Measurements from ENCODE around the gene BRSK2. TPM values are rescaled to one million over a fixed set of nuclear protein-coding genes. Genes with fewer than 3 reads are reported as not detected.
"Not testable (repeated sequence)": the region's sequence is repeated elsewhere in the genome, so short reads cannot be mapped to it uniquely, and the experiment has no call there.

BRSK2 gene
- total RNA-seq, 1 donor from 2014 or later = 49.2 TPM

GRCh38 chr11:1414650-1415049 is 24.9 kb downstream of the BRSK2 start:
- H3K36me3 Mint-ChIP-seq (ENCODE audit: insufficient read depth) = peaks cover 25% of the 10 kb centered on the region
- no peaks in the 10 kb centered on the region for H3K27me3 Mint-ChIP-seq
- H3K4me1 Mint-ChIP-seq (ENCODE audit: low read depth) = peaks cover under 1% of the 10 kb centered on the region
- DNase-seq (ENCODE audit: low spot score, unreplicated experiment) = no peak
- no peak overlapping the region for H3K4me3 Mint-ChIP-seq (ENCODE audit: low read depth)
- TF ChIP-seq, protein P1, sequence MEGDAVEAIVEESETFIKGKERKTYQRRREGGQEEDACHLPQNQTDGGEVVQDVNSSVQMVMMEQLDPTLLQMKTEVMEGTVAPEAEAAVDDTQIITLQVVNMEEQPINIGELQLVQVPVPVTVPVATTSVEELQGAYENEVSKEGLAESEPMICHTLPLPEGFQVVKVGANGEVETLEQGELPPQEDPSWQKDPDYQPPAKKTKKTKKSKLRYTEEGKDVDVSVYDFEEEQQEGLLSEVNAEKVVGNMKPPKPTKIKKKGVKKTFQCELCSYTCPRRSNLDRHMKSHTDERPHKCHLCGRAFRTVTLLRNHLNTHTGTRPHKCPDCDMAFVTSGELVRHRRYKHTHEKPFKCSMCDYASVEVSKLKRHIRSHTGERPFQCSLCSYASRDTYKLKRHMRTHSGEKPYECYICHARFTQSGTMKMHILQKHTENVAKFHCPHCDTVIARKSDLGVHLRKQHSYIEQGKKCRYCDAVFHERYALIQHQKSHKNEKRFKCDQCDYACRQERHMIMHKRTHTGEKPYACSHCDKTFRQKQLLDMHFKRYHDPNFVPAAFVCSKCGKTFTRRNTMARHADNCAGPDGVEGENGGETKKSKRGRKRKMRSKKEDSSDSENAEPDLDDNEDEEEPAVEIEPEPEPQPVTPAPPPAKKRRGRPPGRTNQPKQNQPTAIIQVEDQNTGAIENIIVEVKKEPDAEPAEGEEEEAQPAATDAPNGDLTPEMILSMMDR (IDR thresholded peaks at IDR 0.05; ENCODE audit: unreplicated experiment) = no peak
- peaks cover 7% of the 10 kb centered on the region for H3K9me3 Mint-ChIP-seq (ENCODE audit: low read depth)
- no peak overlapping the region for H3K27ac Mint-ChIP-seq

DNA sequence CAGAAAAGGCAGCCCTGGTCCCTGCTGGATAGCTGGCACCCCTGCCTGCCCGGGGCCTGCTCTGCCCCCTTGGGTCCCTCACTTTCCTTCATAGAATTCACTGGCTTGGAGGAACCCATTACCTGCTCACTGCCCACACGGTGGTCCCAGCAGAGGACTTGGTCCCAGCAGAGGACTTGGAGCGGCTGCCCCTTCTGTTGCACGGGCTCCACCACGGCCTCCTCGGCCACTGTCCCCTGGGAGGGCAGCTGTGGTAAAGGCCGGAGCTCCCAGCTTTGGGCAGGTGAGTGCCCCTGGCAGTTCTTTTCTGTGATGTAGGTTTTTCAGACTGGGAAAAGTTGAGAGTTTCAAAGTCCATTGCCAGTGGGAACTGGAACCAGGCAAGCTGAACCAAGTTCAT is 25.9 kb downstream of the BRSK2 start:
- H3K4me1 Mint-ChIP-seq (ENCODE audit: low read depth) = no peaks in the 10 kb centered on the region
- peaks cover 7% of the 10 kb centered on the region for H3K9me3 Mint-ChIP-seq (ENCODE audit: low read depth)
- TF ChIP-seq, protein P1 (IDR thresholded peaks at IDR 0.05; ENCODE audit: unreplicated experiment) = no peak
- H3K4me3 Mint-ChIP-seq (ENCODE audit: low read depth) = no peak overlapping the region
- H3K27ac Mint-ChIP-seq = peak overlapping the region; percentile 37
- H3K27me3 Mint-ChIP-seq = no peaks in the 10 kb centered on the region
- H3K36me3 Mint-ChIP-seq (ENCODE audit: insufficient read depth) = peaks cover 24% of the 10 kb centered on the region
- no peak for DNase-seq (ENCODE audit: low spot score, unreplicated experiment)

- peak overlapping the region; percentile 92 for H3K27ac Mint-ChIP-seq
- H3K4me3 Mint-ChIP-seq (ENCODE audit: low read depth) = not testable (repeated sequence)
Measured at GRCh38 chr11:1418192-1418795, 28.6 kb downstream of the BRSK2 start.

DNA sequence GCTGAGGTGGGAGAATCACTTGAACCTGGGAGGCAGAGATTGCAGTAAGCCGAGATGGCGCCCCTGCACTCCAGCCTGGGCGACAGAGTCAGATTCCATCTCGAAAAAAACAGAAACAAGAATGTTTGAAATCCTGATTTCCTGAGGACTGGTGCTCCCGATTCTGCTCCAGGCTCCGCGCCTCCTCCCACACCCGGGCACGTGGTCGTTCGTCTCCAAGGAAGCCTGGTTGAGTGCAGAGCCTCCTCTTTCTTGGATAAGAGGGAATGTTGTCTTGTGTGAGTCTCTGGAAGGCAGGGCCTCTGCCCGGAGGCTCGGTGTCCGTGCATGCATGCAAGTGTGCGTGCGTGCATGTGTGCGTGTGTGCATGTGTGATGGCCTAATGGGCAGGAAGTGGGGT is 30.1 kb downstream of the BRSK2 start:
- peaks cover under 1% of the 10 kb centered on the region for H3K9me3 Mint-ChIP-seq (ENCODE audit: low read depth)
- no peak for DNase-seq (ENCODE audit: low spot score, unreplicated experiment)

More at GRCh38 chr11:1418192-1418795, 28.6 kb downstream of the BRSK2 start:
- H3K9me3 Mint-ChIP-seq (ENCODE audit: low read depth); DNase-seq (ENCODE audit: low spot score, unreplicated experiment); H3K27me3 Mint-ChIP-seq; H3K4me1 Mint-ChIP-seq (ENCODE audit: low read depth): not testable (repeated sequence)
- peaks cover 24% of the 10 kb centered on the region for H3K36me3 Mint-ChIP-seq (ENCODE audit: insufficient read depth)

DNA sequence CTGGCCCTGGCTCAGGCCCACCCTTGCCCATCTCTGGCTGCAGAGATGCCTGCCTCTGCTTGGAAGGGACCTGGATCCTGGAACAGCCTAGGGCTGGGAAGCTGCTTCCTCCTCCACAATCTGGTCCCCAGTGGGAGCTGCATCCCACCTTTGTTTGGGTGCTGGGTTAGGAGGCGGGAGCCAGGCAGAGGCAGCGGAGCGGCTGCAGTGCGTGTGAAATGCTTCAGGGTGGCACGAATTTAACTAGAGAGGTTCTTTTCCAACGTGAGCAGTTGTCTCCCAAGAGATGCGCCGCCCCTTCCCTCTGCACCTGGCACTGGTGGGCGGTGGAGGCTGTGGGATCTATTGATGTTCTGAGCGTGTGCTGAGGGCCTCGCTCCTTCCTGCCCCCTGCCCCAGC is 31.6 kb downstream of the BRSK2 start:
- DNase-seq (ENCODE audit: low spot score, unreplicated experiment) = no peak
- no peaks in the 10 kb centered on the region for H3K27me3 Mint-ChIP-seq
- no peak overlapping the region for H3K4me3 Mint-ChIP-seq (ENCODE audit: low read depth)
- TF ChIP-seq, protein P1 (IDR thresholded peaks at IDR 0.05; ENCODE audit: unreplicated experiment) = no peak
- peaks cover 12% of the 10 kb centered on the region for H3K36me3 Mint-ChIP-seq (ENCODE audit: insufficient read depth)
- no peaks in the 10 kb centered on the region for H3K9me3 Mint-ChIP-seq (ENCODE audit: low read depth)
- H3K27ac Mint-ChIP-seq = peak overlapping the region; percentile 41
- H3K4me1 Mint-ChIP-seq (ENCODE audit: low read depth) = no peaks in the 10 kb centered on the region

More for the DNA sequence above, 30.1 kb downstream of the BRSK2 start:
- Mint-ChIP-seq H3K27ac (no peak overlapping the region), H3K27me3 (no peaks in the 10 kb centered on the region), H3K4me3 (ENCODE audit: low read depth) (no peak overlapping the region), H3K4me1 (ENCODE audit: low read depth) (no peaks in the 10 kb centered on the region), H3K36me3 (ENCODE audit: insufficient read depth) (peaks cover 19% of the 10 kb centered on the region)
- TF ChIP-seq, protein P1 (IDR thresholded peaks at IDR 0.05; ENCODE audit: unreplicated experiment) = no peak

DNA sequence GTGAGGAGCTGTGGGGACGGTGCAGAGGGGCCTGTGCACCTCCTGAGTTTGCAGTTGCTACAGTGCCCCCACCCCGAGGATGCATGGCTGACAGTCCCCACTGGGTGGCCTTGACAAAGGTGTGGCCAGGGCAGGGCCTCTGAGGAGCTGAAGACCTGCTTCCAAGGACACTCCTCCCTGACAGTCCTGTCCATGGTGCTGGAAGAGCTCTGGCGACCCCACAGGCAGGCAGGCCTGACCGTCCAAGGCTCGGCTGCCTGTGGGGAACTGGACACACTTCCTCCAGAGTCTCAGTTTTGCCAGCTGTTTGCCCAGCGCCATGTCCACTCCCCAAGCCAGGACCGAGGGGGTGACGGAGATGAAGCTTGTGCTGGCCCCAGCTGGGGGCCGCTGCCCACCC is 32.7 kb downstream of the BRSK2 start:
- DNase-seq (ENCODE audit: low spot score, unreplicated experiment) = no peak
- no peaks in the 10 kb centered on the region for H3K4me1 Mint-ChIP-seq (ENCODE audit: low read depth)
- no peak overlapping the region for H3K27ac Mint-ChIP-seq
- no peaks in the 10 kb centered on the region for H3K27me3 Mint-ChIP-seq
- H3K9me3 Mint-ChIP-seq (ENCODE audit: low read depth) = no peaks in the 10 kb centered on the region
- no peak overlapping the region for H3K4me3 Mint-ChIP-seq (ENCODE audit: low read depth)
- TF ChIP-seq, protein P1 (IDR thresholded peaks at IDR 0.05; ENCODE audit: unreplicated experiment) = peak; percentile 14
- H3K36me3 Mint-ChIP-seq (ENCODE audit: insufficient read depth) = peaks cover 7% of the 10 kb centered on the region

All from progenitor cell of endocrine pancreas (in vitro differentiated cells).